ENCODE data around the gene TBC1D25.

Gene TBC1D25

GRCh38 chrX:48569958-48570357, 30.4 kb downstream of the TBC1D25 start:
- DNase-seq, result no peak

- peak; percentile 34 for DNase-seq
Observed at GRCh38 chrX:48573690-48574269, 34.3 kb downstream of the TBC1D25 start.

GRCh38 chrX:48574270-48575266, 35.1 kb downstream of the TBC1D25 start, which contains the start of gene RBM3:
Gene RBM3, plus strand, starts transcription at chrX:48574484. Its CDS starts 697 bp downstream, at chrX:48575181.
- DNase-seq, result peak; percentile 96

GRCh38 chrX:48575642-48576041, 36.1 kb downstream of the TBC1D25 start:
- DNase-seq, result no peak

GRCh38 chrX:48576108-48576507, 36.6 kb downstream of the TBC1D25 start:
- no peak for DNase-seq

GRCh38 chrX:48578661-48579128, 39.2 kb downstream of the TBC1D25 start:
- no peak for DNase-seq

GRCh38 chrX:48579259-48579658, 39.7 kb downstream of the TBC1D25 start:
- no peak for DNase-seq

- DNase-seq, result no peak
Observed at GRCh38 chrX:48580662-48581061, 41.1 kb downstream of the TBC1D25 start.

- no peak for DNase-seq
Observed at GRCh38 chrX:48584698-48585097, 45.2 kb downstream of the TBC1D25 start.

GRCh38 chrX:48589482-48590162, 50.1 kb downstream of the TBC1D25 start:
- DNase-seq, result no peak

- no peak for DNase-seq
Observed at GRCh38 chrX:48590203-48591103, 50.9 kb downstream of the TBC1D25 start.

GRCh38 chrX:48591255-48591791, 51.8 kb downstream of the TBC1D25 start:
- DNase-seq, result no peak

GRCh38 chrX:48592971-48593370, 53.5 kb downstream of the TBC1D25 start:
- no peak for DNase-seq

- DNase-seq, result no peak
Observed at GRCh38 chrX:48595929-48596328, 56.4 kb downstream of the TBC1D25 start.

- DNase-seq, result peak; percentile 95
Observed at GRCh38 chrX:48597353-48598264, 58.1 kb downstream of the TBC1D25 start, which contains the start of gene WDR13. Gene WDR13, plus strand, starts transcription at chrX:48597492. Its CDS starts 505 bp downstream, at chrX:48597997.

- no peak for DNase-seq
Observed at GRCh38 chrX:48598614-48599013, 59.1 kb downstream of the TBC1D25 start.

- DNase-seq, result no peak
Observed at GRCh38 chrX:48599341-48599740, 59.8 kb downstream of the TBC1D25 start.

GRCh38 chrX:48600226-48600625, 60.7 kb downstream of the TBC1D25 start:
- DNase-seq, result no peak

- DNase-seq, result no peak
Observed at GRCh38 chrX:48601741-48602394, 62.4 kb downstream of the TBC1D25 start.

- no peak for DNase-seq
Observed at GRCh38 chrX:48604701-48605100, 65.2 kb downstream of the TBC1D25 start.
